IMR-90 (cell line): ENCODE data around the gene HACE1. TPM values are rescaled to one million over a fixed set of nuclear protein-coding genes. Genes with fewer than 3 reads are reported as not detected.

ENCODE experiments used
- ATAC-seq: fragments of 200-7000 bp; cut with Tn5 transposase; 2 replicates; pipeline ENCODE4 v1.9.1; 2020; ENCODE audit warnings: low read depth, mild to moderate bottlenecking, moderate library complexity
- BruUV-seq: library from RNA; stranded (reverse); fragments of 400-500 nt; replicated peaks from 2 replicates; lab custom pipeline; 2021; lab: Mats Ljungman, UMichigan
- CTCF ChIA-PET: fragments of 300-600 bp; formaldehyde crosslinking; extraction: SDS; loops from one replicate; lab custom pipeline; 2021; ENCODE audit warnings: antibody characterized with exemption; lab: Yijun Ruan, JAX
- POLR2A ChIA-PET: fragments of 300-600 bp; sonication (Branson Sonifier 250); formaldehyde crosslinking; loops from one replicate; lab custom pipeline; 2022; ENCODE audit warnings: antibody characterized with exemption; ENCODE audit not compliant: unreplicated experiment; lab: Charles Lee
- DNase-seq: peaks from one replicate; pipeline ENCODE4 v3.0.0; 2013
- H2AFZ ChIP-seq: replicated peaks from 2 replicates; pipeline ENCODE3; 2013; ENCODE audit warnings: low read length, mild to moderate bottlenecking; ENCODE audit not compliant: poor library complexity
- H2AK5ac ChIP-seq: 2 replicates; pipeline ENCODE4 v1.6.1; 2013; ENCODE audit warnings: low read depth, low read length, inconsistent platforms
- H2AK9ac ChIP-seq: replicated peaks from 2 replicates; pipeline ENCODE3; 2013; ENCODE audit warnings: mild to moderate bottlenecking, low read depth, low read length, moderate library complexity; ENCODE audit not compliant: poor library complexity
- H2BK120ac ChIP-seq: 2 replicates; pipeline ENCODE4 v1.6.1; 2013; ENCODE audit warnings: low read depth, low read length, inconsistent platforms
- H2BK15ac ChIP-seq: 3 replicates; pipeline ENCODE4 v1.6.1; 2013; ENCODE audit warnings: low read depth, low read length, inconsistent platforms
- H2BK20ac ChIP-seq: 2 replicates; pipeline ENCODE4 v1.6.1; 2013; ENCODE audit warnings: low read depth, mild to moderate bottlenecking, inconsistent platforms, low read length, moderate library complexity
- H2BK5ac ChIP-seq: 2 replicates; pipeline ENCODE4 v1.6.1; 2013; ENCODE audit warnings: mild to moderate bottlenecking, low read depth, low read length, inconsistent platforms; ENCODE audit not compliant: poor library complexity, severe bottlenecking
- H3K14ac ChIP-seq: replicated peaks from 2 replicates; pipeline ENCODE4 v1.6.1; 2013; ENCODE audit warnings: low read depth, low read length, inconsistent platforms
- H3K18ac ChIP-seq: 2 replicates; pipeline ENCODE4 v1.6.1; 2013; ENCODE audit warnings: low read depth, low read length, control low read depth
- H3K23ac ChIP-seq: 2 replicates; pipeline ENCODE4 v1.6.1; 2013; ENCODE audit warnings: low read depth, low read length, inconsistent platforms
- H3K27ac ChIP-seq: 2 replicates; pipeline ENCODE4 v1.5.1; 2013; ENCODE audit warnings: mild to moderate bottlenecking, control low read depth, low read length; ENCODE audit not compliant: insufficient read depth
- H3K27me3 ChIP-seq: 2 replicates; pipeline ENCODE4 v1.6.1; 2013; ENCODE audit warnings: low read length; ENCODE audit not compliant: control insufficient read depth, insufficient read depth
- H3K36me3 ChIP-seq: 2 replicates; pipeline ENCODE4 v1.6.1; 2013; ENCODE audit warnings: low read length, mixed read lengths; ENCODE audit not compliant: control insufficient read depth, insufficient read depth
- H3K4ac ChIP-seq: 2 replicates; pipeline ENCODE4 v1.6.1; 2013; ENCODE audit warnings: low read depth, low read length, inconsistent platforms
- H3K4me1 ChIP-seq: 2 replicates; pipeline ENCODE4 v1.6.1; 2013; ENCODE audit warnings: low read length, mixed read lengths; ENCODE audit not compliant: control insufficient read depth, insufficient read depth
- H3K4me2 ChIP-seq: 2 replicates; pipeline ENCODE4 v1.6.1; 2013; ENCODE audit warnings: low read depth, mild to moderate bottlenecking, control low read depth, low read length, moderate library complexity
- H3K4me3 ChIP-seq: 2 replicates; pipeline ENCODE4 v1.5.1; 2013; ENCODE audit warnings: low read depth, mild to moderate bottlenecking, control low read depth, low read length, moderate library complexity; ENCODE audit not compliant: insufficient read depth
- H3K56ac ChIP-seq: 2 replicates; pipeline ENCODE4 v1.6.1; 2013; ENCODE audit warnings: low read length, inconsistent platforms; ENCODE audit not compliant: insufficient read depth; ENCODE audit errors: extremely low read depth
- H3K79me1 ChIP-seq, 2 experiments: 2 replicates each; pipeline ENCODE4 v1.6.1; 2013; ENCODE audit warnings: low read length in 2 of 2, inconsistent platforms in 1 of 2, low read depth in 1 of 2
- H3K9ac ChIP-seq: 2 replicates; pipeline ENCODE4 v1.6.1; 2013; ENCODE audit warnings: low read depth, low read length, control low read depth
- H3K9me1 ChIP-seq: 2 replicates; pipeline ENCODE4 v1.6.1; 2013; ENCODE audit warnings: low read length, inconsistent platforms; ENCODE audit not compliant: insufficient read depth
- H3K9me3 ChIP-seq: 2 replicates; pipeline ENCODE4 v1.6.1; 2013; ENCODE audit warnings: low read length; ENCODE audit not compliant: control insufficient read depth, insufficient read depth
- H4K20me1 ChIP-seq: 2 replicates; pipeline ENCODE4 v1.6.1; 2013; ENCODE audit warnings: low read length, inconsistent platforms; ENCODE audit not compliant: insufficient read depth
- H4K5ac ChIP-seq: 2 replicates; pipeline ENCODE4 v1.6.1; 2013; ENCODE audit warnings: mild to moderate bottlenecking, low read depth, low read length, control low read depth
- H4K8ac ChIP-seq, 2 experiments: 2 replicates each; pipeline ENCODE4 v1.6.1; 2013; ENCODE audit warnings: low read depth in 2 of 2, low read length in 2 of 2, control low read depth in 1 of 2, inconsistent platforms in 1 of 2
- H4K91ac ChIP-seq: 2 replicates; pipeline ENCODE4 v1.6.1; 2013; ENCODE audit warnings: low read depth, low read length, inconsistent platforms; ENCODE audit not compliant: insufficient read depth
- CEBPB ChIP-seq: IDR thresholded peaks from 2 replicates; pipeline ENCODE4 v1.6.1; 2012; ENCODE audit warnings: low read depth, low read length, improper control_type of control experiment
- MXI1 ChIP-seq: IDR thresholded peaks from 2 replicates; pipeline ENCODE4 v1.6.1; 2012; ENCODE audit warnings: low read depth, mild to moderate bottlenecking, low read length, moderate library complexity, borderline replicate concordance
- POLR2A ChIP-seq: IDR thresholded peaks from 2 replicates; pipeline ENCODE4 v1.6.1; 2012; ENCODE audit warnings: mild to moderate bottlenecking, low read depth, low read length
- RAD21 ChIP-seq: IDR thresholded peaks from 2 replicates; pipeline ENCODE4 v1.6.1; 2012; ENCODE audit warnings: low read length, improper control_type of control experiment
- RCOR1 ChIP-seq: IDR thresholded peaks from 2 replicates; pipeline ENCODE4 v1.6.1; 2012; ENCODE audit warnings: mild to moderate bottlenecking, low read length, improper control_type of control experiment; ENCODE audit not compliant: insufficient replicate concordance
- WGBS, 2 experiments: methylation state at CpG; one replicate each; pipeline versions ENCODE4 v1.1.5 to v1.1.7; 2013; ENCODE audit warnings: missing lambda C conversion rate in 2 of 2; ENCODE audit not compliant: insufficient read length in 1 of 2; ENCODE audit errors: extremely low coverage in 2 of 2; 5-methylcytosine and 5-hydroxymethylcytosine counted together
- dilution Hi-C: fragments of 300-500 bp; cut with HindIII; formaldehyde crosslinking; loops from one replicate; pipeline ENCODE4 v1.14.3; 2018; ENCODE audit warnings: low sequenced_read_pairs; ENCODE audit not compliant: unreplicated experiment
- in situ Hi-C: fragments of 300-500 bp; cut with MboI; formaldehyde crosslinking; loops from 3 replicates; pipeline ENCODE4 v1.14.3; 2019; ENCODE audit warnings: low sequenced_read_pairs, inconsistent platforms, mixed read lengths
- intact Hi-C: fragments of 100-400 bp; cut with micrococcal nuclease; formaldehyde crosslinking; loops from 2 replicates; pipeline ENCODE4 v1.10.0; 2022
- polyA plus RNA-seq, 3 experiments: library from polyadenylated mRNA; depleted of rRNA; stranded (reverse); fragments of >200 nt; gene quantifications; 2 replicates each; pipeline ENCODE4 v1.2.3, GENCODE V29; 2012; ENCODE audit warnings: low replicate concordance in 1 of 3
- total RNA-seq: library from RNA; depleted of rRNA; stranded (reverse); fragments of >200 nt; gene quantifications from 2 replicates; pipeline ENCODE4 v1.2.3, GENCODE V29; 2012
- TF ChIP-seq, protein P1 (sequence below): fragments of 150-350 bp; IDR thresholded peaks from 2 replicates; pipeline ENCODE4 v1.6.1; 2016; ENCODE audit warnings: low read depth, mild to moderate bottlenecking, low read length, moderate library complexity, borderline replicate concordance

Gene HACE1
- total and polyA plus RNA-seq, 2 of the 4 experiments (the other 2 are of a cell fraction): 5.4 to 10.8 TPM

GRCh38 chr6:104711371-104711770, 148.3 kb downstream of the HACE1 start:
- Histone ChIP-seq H3K4ac (no peak overlapping the region), H4K8ac (no peak overlapping the region), H2AK5ac (no peak overlapping the region), H3K4me1 (no peaks in the 10 kb centered on the region), H3K9me3 (no peaks in the 10 kb centered on the region), H2BK5ac (no peak overlapping the region), H2AK9ac (no peak overlapping the region), H3K9ac (no peak overlapping the region), H3K4me3 (no peak overlapping the region), H3K79me1 (no peaks in the 10 kb centered on the region), H3K27ac (no peak overlapping the region), H4K91ac (no peak overlapping the region), H4K5ac (no peak overlapping the region), H3K27me3 (no peaks in the 10 kb centered on the region), H3K23ac (no peak overlapping the region), H3K18ac (no peak overlapping the region), H2AFZ (no peak overlapping the region), H4K20me1 (no peaks in the 10 kb centered on the region), H3K9me1 (no peaks in the 10 kb centered on the region), H3K14ac (no peak overlapping the region), H2BK20ac (no peak overlapping the region), H3K36me3 (no peaks in the 10 kb centered on the region), H3K4me2 (no peak overlapping the region), H2BK120ac (no peak overlapping the region), H2BK15ac (no peak overlapping the region), H3K56ac (no peak overlapping the region)
- no CpG with 5 or more reads among the region's 4 CpGs for WGBS, 2 experiments
- DNase-seq (peak; percentile 51), ATAC-seq (peak; percentile 21; the same call in 1 of the 2 replicates)
- in situ Hi-C loops: no loop called here
- CTCF ChIA-PET: no interaction called here
- BruUV-seq: no TSS peak
- intact Hi-C loops: no loop called here
- TF ChIP-seq MXI1 (no peak), CEBPB (peak; percentile 53), POLR2A (no peak), RCOR1 (no peak), RAD21 (no peak)
- TF ChIP-seq, protein P1, sequence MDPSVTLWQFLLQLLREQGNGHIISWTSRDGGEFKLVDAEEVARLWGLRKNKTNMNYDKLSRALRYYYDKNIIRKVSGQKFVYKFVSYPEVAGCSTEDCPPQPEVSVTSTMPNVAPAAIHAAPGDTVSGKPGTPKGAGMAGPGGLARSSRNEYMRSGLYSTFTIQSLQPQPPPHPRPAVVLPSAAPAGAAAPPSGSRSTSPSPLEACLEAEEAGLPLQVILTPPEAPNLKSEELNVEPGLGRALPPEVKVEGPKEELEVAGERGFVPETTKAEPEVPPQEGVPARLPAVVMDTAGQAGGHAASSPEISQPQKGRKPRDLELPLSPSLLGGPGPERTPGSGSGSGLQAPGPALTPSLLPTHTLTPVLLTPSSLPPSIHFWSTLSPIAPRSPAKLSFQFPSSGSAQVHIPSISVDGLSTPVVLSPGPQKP: no peak
- POLR2A ChIA-PET: no interaction called here
- dilution Hi-C loops: no loop called here
